ENCODE data around the gene DGCR8. TPM values are rescaled to one million over a fixed set of nuclear protein-coding genes. Genes with fewer than 3 reads are reported as not detected.
A peak's percentile ranks its signal among the peaks of the same experiment; 100 is the strongest.

DGCR8 gene
- total RNA-seq, 1 experiment from 2014 or later, result 53.1 TPM

DNA sequence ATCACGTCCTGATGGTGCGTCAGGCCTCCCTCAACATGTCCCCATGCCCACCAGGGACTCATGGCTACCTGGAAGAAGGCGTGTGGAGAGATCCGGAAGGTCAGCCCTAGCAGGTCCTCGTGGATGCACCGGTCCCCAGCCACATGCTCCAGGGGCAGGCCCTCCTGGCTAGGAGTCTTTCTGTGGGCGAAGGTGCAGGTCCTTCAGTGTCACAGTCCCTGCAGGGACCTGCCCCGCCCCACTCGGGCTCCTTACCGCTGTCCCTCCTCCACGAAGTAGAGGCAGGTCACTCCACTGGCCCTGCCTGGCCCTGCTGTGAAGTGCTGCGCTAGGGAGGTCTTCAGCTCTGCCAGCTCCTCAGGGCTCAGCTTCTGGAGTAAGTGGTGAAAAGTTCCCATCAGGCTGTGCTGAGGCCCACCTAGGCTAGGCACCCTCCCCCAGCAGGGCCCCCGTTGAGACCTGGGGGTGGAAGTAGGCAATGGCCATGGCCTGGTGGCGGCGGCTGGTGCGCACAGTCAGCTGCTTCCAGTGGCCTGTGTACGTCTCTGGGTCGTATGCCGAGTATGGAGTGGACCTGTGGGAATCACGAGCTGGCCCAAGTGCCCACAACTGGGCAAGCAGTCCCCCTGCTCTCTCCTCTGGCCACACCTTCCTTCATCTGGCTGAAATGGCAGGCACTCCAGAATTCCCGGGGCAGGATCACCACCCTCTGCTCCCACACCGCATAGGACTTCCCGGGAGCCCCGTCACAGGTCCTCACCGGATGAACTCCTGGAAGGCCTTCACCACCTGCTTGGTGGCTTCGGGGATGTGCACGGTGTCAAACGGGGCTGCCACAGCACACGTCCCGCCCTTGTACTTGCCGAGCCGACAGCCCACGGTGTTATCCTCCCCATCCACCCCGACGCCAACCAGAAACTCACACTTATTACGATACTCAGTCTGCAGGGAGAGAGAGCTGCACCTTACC is 34.8 kb downstream of the DGCR8 start:
- Histone ChIP-seq H3K27me3 (replicated peaks; ENCODE audit: control insufficient read depth, insufficient read depth, low read length) (no peaks in the 10 kb centered on the region), H3K36me3 (ENCODE audit: control insufficient read depth, insufficient read depth, low read length) (peaks cover 4% of the 10 kb centered on the region), H3K4me3 (ENCODE audit: low read depth, low read length) (no peak overlapping the region), H3K4me1 (peaks cover 21% of the 10 kb centered on the region), H3K9me3 (no peaks in the 10 kb centered on the region; the same call in 1 of the 2 replicates)
- no peaks in the 10 kb centered on the region for H3K27me3 Mint-ChIP-seq (ENCODE audit: insufficient read depth, unreplicated experiment)
- H3K27ac Mint-ChIP-seq (ENCODE audit: unreplicated experiment), result peak overlapping the region; percentile 81
- BruUV-seq (replicated peaks), result no TSS peak
- TF ChIP-seq, protein P1, sequence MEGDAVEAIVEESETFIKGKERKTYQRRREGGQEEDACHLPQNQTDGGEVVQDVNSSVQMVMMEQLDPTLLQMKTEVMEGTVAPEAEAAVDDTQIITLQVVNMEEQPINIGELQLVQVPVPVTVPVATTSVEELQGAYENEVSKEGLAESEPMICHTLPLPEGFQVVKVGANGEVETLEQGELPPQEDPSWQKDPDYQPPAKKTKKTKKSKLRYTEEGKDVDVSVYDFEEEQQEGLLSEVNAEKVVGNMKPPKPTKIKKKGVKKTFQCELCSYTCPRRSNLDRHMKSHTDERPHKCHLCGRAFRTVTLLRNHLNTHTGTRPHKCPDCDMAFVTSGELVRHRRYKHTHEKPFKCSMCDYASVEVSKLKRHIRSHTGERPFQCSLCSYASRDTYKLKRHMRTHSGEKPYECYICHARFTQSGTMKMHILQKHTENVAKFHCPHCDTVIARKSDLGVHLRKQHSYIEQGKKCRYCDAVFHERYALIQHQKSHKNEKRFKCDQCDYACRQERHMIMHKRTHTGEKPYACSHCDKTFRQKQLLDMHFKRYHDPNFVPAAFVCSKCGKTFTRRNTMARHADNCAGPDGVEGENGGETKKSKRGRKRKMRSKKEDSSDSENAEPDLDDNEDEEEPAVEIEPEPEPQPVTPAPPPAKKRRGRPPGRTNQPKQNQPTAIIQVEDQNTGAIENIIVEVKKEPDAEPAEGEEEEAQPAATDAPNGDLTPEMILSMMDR (IDR thresholded peaks at IDR 0.05; ENCODE audit: insufficient read depth in 1 of 2, low read depth in 1 of 2, low read length in 1 of 2, severe bottlenecking in 1 of 2, unreplicated experiment in 1 of 2), result no peak
- intact Hi-C loops (cut with micrococcal nuclease; ENCODE audit: unreplicated experiment), result loop anchor here (10.0 kb wide), 1 partner anchor 150 kb away; no protein-coding TSS in a partner anchor
- peak overlapping the region; percentile 81 for H3K4me3 Mint-ChIP-seq (ENCODE audit: unreplicated experiment)
- peaks cover 6% of the 10 kb centered on the region for H3K4me1 Mint-ChIP-seq (ENCODE audit: low read depth, unreplicated experiment)
- no peak for DNase-seq
- peaks cover 90% of the 10 kb centered on the region for H3K36me3 Mint-ChIP-seq (ENCODE audit: insufficient read depth, unreplicated experiment)
- ChIA-PET POLR2A (no interaction called here), CTCF (interaction anchor here (0.5 to 1.1 kb wide), 2 partner anchors 12 to 65 kb away, joined by 3 read pairs; no protein-coding TSS in a partner anchor)
- no peaks in the 10 kb centered on the region for H3K9me3 Mint-ChIP-seq (ENCODE audit: unreplicated experiment)

DNA sequence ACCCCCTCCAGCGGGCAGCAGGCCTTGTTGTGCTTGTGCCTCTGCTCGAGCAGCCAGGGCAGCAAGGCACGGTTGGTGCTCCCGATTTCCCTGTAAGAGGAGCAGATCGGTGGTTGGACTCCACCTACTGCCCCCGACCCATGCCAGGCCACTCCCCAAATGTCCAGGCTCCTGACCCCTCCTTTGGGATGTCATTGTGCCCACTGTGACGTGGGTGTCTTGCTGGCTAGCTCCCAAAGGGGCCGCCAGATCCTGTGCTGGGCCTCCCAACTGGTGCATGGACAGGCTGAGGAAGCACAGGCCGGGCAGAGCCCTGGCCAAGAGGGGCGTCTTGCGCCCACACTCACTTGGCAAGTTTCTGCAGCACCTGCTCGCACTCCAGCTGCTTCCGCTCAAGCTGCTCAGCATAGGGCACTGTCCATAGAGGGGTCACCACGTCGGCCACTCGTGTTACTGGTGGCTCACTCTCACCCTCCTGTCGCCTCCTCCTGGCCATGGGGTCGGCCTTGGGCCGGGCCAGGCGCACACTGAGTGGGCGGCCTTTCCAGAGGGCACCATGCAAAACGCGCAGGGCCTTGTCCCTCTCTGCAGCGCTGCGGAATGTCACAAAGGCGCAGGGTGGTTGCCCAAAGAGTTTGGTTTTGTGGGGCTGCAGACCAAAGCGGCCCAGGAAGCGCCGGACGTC is 35.8 kb downstream of the DGCR8 start, which contains the start of gene RANBP1:
TSS of gene RANBP1 (plus strand) at position 414 of the 685 bp plus-strand sequence. CDS start at position 495, 81 bp downstream.
- no peaks in the 10 kb centered on the region for H3K9me3 Mint-ChIP-seq (ENCODE audit: unreplicated experiment)
- H3K4me1 ChIP-seq, result peaks cover 22% of the 10 kb centered on the region
- peaks cover 5% of the 10 kb centered on the region for H3K36me3 ChIP-seq (ENCODE audit: control insufficient read depth, insufficient read depth, low read length)
- POLR2A ChIA-PET, result interaction anchor here (0.6 kb wide), 1 partner anchor 37 kb away, joined by 4 read pairs; no protein-coding TSS in a partner anchor
- no peaks in the 10 kb centered on the region for H3K27me3 ChIP-seq (replicated peaks; ENCODE audit: control insufficient read depth, insufficient read depth, low read length)
- TF ChIP-seq, protein P1 (IDR thresholded peaks at IDR 0.05; ENCODE audit: insufficient read depth in 1 of 2, low read depth in 1 of 2, low read length in 1 of 2, severe bottlenecking in 1 of 2, unreplicated experiment in 1 of 2), result no peak
- H3K27ac Mint-ChIP-seq (ENCODE audit: unreplicated experiment), result peak within 1 kb of the TSS; percentile 87
- no peak for DNase-seq
- intact Hi-C loops (cut with micrococcal nuclease; ENCODE audit: unreplicated experiment), result loop anchor here (10.0 kb wide), 1 partner anchor 151 kb away; no protein-coding TSS in a partner anchor
- H3K4me1 Mint-ChIP-seq (ENCODE audit: low read depth, unreplicated experiment), result peaks cover 6% of the 10 kb centered on the region
- H3K4me3 ChIP-seq (ENCODE audit: low read depth, low read length), result peak within 1 kb of the TSS; percentile 81
- peak within 1 kb of the TSS; percentile 81 for H3K4me3 Mint-ChIP-seq (ENCODE audit: unreplicated experiment)
- peaks cover 90% of the 10 kb centered on the region for H3K36me3 Mint-ChIP-seq (ENCODE audit: insufficient read depth, unreplicated experiment)
- no peaks in the 10 kb centered on the region for H3K27me3 Mint-ChIP-seq (ENCODE audit: insufficient read depth, unreplicated experiment)
- H3K9me3 ChIP-seq, result no peaks in the 10 kb centered on the region; the same call in 1 of the 2 replicates
- CTCF ChIA-PET, result interaction anchor here (1.4 kb wide), 1 partner anchor 153 kb away, joined by 3 read pairs; no protein-coding TSS in a partner anchor
- BruUV-seq (replicated peaks), result no TSS peak

Measured in Caco-2 (cell line).